Measurements from ENCODE around the gene MTFP1.
"Not testable (repeated sequence)": the region's sequence is repeated elsewhere in the genome, so short reads cannot be mapped to it uniquely, and the experiment has no call there.

- not testable (repeated sequence) for TF ChIP-seq CTCF (IDR thresholded peaks at IDR 0.05; ENCODE audit: low read length); EZH2 (optimal IDR thresholded peaks at IDR 0.05; ENCODE audit: low read depth, low read length)
Observed at GRCh38 chr22:30451488-30451887, 25.9 kb downstream of the MTFP1 start.

Data from MM.1S (cell line).